Activated CD8-positive, alpha-beta memory T cell treated with anti-CD3 and anti-CD28 coated beads for 48 hours (primary cell): ENCODE data around the gene STMP1.

ENCODE experiments used
- DNase-seq, 3 experiments: peaks; one replicate each; pipeline ENCODE4 v3.0.0-alpha.2; 2020; ENCODE audit warnings: low read depth in 2 of 3, low spot score in 2 of 3

STMP1 gene

GRCh38 chr7:135718794-135719437 is 56.6 kb downstream of the STMP1 start:
- no peak for DNase-seq

DNA sequence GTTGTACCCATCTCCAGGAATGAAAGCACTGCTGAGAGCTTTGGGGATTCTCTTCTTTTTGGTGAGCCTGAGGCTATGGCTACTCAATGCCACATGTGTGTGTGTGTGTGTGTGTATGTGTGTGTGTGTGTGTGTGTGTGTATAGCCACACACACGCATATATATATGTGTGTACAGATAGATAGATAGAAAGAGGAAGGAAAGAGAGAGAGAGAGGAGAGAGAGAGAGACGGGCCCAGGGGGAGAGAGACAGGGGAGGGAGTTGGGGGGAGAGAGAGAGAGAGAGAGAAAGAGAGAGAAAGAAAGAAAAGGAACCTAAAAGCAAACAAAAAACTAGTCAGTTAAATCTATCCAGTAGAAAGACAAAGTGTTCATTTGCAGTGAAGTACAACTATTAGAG is 57.4 kb downstream of the STMP1 start:
- DNase-seq, result no peak

DNA sequence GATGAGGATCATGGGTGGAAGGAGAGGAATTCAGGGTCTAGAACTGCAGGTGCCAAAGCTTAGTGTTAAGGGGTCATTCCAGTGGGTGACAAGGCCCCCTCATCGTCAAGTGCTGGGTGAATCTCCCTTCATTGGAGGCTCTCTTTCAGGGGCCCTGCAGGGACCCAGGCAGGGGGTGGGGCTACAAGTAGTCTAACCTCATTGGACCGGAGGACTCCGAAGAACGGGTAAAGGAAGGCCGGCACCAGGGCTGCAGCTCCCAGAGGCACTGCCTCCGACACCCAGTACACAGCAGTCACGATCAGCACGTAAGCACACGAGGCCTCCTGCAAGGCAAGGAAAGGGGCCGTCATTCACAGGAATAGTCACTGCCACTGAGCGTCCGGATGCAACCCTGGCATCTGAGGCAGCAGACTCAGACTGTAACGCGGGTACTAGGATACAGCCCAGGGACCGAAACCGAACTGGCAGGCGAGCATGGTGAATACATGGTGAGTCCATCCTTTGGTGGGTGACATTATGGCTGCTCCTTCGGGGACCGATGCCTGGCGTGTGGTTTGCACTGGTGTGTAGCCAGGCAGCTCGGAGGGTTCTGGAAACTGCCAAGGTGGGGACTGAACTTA is 59.0 kb downstream of the STMP1 start:
- no peak for DNase-seq

DNA sequence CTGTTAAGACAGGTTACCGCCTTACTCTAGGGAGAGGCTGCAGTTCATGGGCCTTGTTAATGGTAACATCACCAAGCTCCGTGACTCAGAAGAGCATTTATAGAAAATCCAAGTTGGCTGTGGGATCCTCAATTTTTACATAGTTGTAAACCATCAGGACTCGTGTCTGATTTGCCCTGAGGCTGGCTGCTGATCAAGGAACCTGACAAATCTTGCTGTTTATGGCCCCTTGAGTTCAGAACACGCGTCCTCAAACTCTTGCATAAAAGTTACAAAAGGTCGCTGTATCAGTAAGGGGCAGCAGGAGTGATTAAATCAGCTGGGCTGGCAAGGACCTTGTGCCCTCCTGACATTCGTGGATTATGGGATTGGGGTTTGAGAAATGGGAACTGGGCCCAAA is 61.1 kb downstream of the STMP1 start:
- no peak for DNase-seq
